Type B pancreatic cell (in vitro differentiated cells): ENCODE data around the gene KPNB1. TPM values are rescaled to one million over a fixed set of nuclear protein-coding genes. Genes with fewer than 3 reads are reported as not detected.

Experiments used
- DNase-seq: peaks from one replicate; pipeline ENCODE4 v3.0.0; 2021; ENCODE audit warnings: mixed read lengths; ENCODE audit not compliant: unreplicated experiment; ENCODE audit errors: extremely low spot score
- H3K27ac Mint-ChIP-seq: 2 replicates; pipeline ENCODE4 v1.8.0; 2021; ENCODE audit warnings: mild to moderate bottlenecking, mixed read lengths
- H3K27me3 Mint-ChIP-seq: 2 replicates; pipeline ENCODE4 v1.8.0; 2021; ENCODE audit warnings: mixed read lengths
- H3K36me3 Mint-ChIP-seq: 2 replicates; pipeline ENCODE4 v1.8.0; 2021; ENCODE audit warnings: mixed read lengths
- H3K4me1 Mint-ChIP-seq: one replicate; pipeline ENCODE4 v1.8.0; 2021; ENCODE audit warnings: mixed read lengths; ENCODE audit not compliant: unreplicated experiment
- H3K4me3 Mint-ChIP-seq: 2 replicates; pipeline ENCODE4 v1.8.0; 2021; ENCODE audit warnings: mild to moderate bottlenecking, mixed read lengths
- H3K9me3 Mint-ChIP-seq: 2 replicates; pipeline ENCODE4 v1.8.0; 2021; ENCODE audit warnings: mixed read lengths
- total RNA-seq: library from RNA; stranded (reverse); gene quantifications from 2 replicates; pipeline ENCODE4 v1.2.1, GENCODE V29; 2021; ENCODE audit warnings: low replicate concordance
- TF ChIP-seq, protein P1 (sequence below): fragments of 200-600 bp; sonication (generic); conservative IDR thresholded peaks from 2 replicates; pipeline ENCODE4 v1.5.0; 2021; ENCODE audit warnings: antibody characterized with exemption, mild to moderate bottlenecking

Gene KPNB1
- total RNA-seq, 1 donor from 2014 or later: 372 TPM

DNA sequence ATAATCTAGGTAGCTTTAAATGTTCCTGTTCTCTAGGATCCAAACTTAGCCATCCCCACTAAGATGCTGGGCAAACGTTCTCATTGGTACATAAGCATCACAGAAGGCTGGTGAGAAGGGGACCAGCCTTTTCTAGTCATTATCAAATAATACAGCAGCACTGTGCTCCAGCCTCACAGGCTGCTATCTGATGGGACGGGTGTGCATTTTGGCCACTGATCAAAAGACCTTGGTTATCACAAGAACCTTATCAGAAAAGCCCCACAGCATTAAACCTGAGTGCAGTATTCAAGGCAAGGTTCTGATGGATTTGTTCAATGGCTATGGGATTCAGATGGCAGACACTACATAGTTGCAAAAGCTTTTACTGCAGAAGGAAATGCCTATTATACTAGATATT lies 19.1 kb upstream of the KPNB1 start:
- Mint-ChIP-seq H3K9me3 (no peaks in the 10 kb centered on the region), H3K27ac (no peak overlapping the region), H3K4me3 (no peak overlapping the region), H3K36me3 (peaks cover 10% of the 10 kb centered on the region), H3K27me3 (no peaks in the 10 kb centered on the region), H3K4me1 (peaks cover 4% of the 10 kb centered on the region)
- no peak for DNase-seq
- TF ChIP-seq, protein P1, sequence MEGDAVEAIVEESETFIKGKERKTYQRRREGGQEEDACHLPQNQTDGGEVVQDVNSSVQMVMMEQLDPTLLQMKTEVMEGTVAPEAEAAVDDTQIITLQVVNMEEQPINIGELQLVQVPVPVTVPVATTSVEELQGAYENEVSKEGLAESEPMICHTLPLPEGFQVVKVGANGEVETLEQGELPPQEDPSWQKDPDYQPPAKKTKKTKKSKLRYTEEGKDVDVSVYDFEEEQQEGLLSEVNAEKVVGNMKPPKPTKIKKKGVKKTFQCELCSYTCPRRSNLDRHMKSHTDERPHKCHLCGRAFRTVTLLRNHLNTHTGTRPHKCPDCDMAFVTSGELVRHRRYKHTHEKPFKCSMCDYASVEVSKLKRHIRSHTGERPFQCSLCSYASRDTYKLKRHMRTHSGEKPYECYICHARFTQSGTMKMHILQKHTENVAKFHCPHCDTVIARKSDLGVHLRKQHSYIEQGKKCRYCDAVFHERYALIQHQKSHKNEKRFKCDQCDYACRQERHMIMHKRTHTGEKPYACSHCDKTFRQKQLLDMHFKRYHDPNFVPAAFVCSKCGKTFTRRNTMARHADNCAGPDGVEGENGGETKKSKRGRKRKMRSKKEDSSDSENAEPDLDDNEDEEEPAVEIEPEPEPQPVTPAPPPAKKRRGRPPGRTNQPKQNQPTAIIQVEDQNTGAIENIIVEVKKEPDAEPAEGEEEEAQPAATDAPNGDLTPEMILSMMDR: no peak

DNA sequence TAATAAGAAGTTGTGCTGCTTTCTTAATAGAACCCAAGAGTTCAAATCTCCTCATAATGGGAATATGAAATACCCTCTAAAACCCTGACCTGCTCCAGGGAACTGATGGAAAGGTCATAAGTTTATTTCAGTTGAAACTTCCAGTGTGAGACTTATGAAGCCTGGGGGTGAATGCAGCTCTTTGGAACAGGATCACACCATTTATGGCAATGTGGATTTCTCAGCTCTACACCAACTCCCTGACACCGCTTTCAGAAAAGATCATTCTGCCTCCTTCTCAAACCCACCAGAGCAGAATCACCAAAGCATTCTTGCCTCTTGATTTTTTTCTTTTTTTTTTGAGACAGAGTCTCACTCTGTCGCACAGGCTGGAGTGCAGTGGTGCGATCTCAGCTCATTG lies 16.7 kb upstream of the KPNB1 start:
- TF ChIP-seq, protein P1: no peak
- Mint-ChIP-seq H3K27ac (peak overlapping the region; percentile 36), H3K4me1 (peaks cover 4% of the 10 kb centered on the region), H3K27me3 (no peaks in the 10 kb centered on the region), H3K4me3 (no peak overlapping the region), H3K36me3 (peaks cover 9% of the 10 kb centered on the region), H3K9me3 (no peaks in the 10 kb centered on the region)
- DNase-seq: no peak

DNA sequence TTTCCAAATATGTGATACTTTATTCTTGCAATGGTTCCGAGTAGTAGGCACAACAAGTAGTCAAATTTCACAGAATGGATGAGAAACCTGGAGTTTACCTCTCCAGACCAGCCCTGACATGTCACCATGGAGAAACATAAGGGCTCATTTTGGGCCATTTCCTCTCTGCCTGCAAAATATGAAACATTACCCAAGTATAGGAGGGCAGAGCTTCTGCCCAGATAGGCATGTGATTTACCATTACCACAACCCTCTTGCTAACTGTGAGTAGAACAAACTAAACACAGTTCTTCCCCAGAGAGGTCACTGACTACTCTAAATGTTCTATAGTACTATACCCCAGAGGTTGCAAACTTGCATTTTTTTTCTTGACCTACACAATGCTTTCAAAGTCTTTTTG lies 15.7 kb upstream of the KPNB1 start:
- H3K4me1 Mint-ChIP-seq: peaks cover 4% of the 10 kb centered on the region
- TF ChIP-seq, protein P1: no peak
- DNase-seq: no peak
- peaks cover 9% of the 10 kb centered on the region for H3K36me3 Mint-ChIP-seq
- no peaks in the 10 kb centered on the region for H3K27me3 Mint-ChIP-seq
- no peaks in the 10 kb centered on the region for H3K9me3 Mint-ChIP-seq
- no peak overlapping the region for H3K4me3 Mint-ChIP-seq
- no peak overlapping the region for H3K27ac Mint-ChIP-seq

DNA sequence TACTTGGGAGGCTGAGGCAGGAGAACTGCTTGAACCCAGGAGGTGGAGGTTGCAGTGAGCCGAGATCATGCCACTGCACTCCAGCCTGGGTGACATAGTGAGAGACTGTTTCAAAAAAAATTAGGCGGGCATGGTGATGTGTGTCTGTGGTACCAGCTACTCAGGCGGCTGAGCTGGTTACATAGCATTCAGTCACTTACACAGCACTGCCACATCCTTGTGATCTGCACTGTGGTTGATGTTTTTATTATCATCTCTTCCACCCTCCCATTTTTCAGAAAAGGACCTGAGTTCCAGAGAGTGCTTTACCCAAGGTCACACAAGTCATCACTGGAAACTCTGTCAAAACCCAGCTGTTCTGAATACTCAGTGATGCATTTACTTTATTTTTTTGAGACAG lies 14.8 kb upstream of the KPNB1 start:
- TF ChIP-seq, protein P1: no peak
- no peak for DNase-seq
- peaks cover 4% of the 10 kb centered on the region for H3K4me1 Mint-ChIP-seq
- H3K27ac Mint-ChIP-seq: no peak overlapping the region
- no peaks in the 10 kb centered on the region for H3K9me3 Mint-ChIP-seq
- H3K27me3 Mint-ChIP-seq: no peaks in the 10 kb centered on the region
- H3K36me3 Mint-ChIP-seq: peaks cover 9% of the 10 kb centered on the region
- H3K4me3 Mint-ChIP-seq: no peak overlapping the region

DNA sequence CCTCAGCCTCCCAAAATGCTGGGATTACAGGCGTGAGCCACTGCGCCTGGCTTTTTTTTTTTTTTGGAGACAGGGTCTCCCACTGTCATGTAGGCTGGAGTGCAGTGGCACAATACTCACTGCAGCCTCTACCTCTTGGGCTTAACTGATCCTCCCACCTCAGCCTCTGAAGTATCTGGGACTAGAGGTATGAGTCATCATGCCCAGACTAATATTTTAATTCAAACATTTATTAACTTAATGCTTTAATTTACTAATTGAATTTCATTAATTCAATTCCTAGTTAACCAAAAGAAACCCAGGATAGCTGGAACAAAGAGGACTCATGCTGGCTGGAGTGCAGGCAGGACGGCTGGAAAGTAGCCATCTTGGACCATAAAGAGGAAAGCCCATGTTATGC lies 14.0 kb upstream of the KPNB1 start:
- no peak overlapping the region for H3K4me3 Mint-ChIP-seq
- H3K27ac Mint-ChIP-seq: no peak overlapping the region
- no peaks in the 10 kb centered on the region for H3K9me3 Mint-ChIP-seq
- H3K27me3 Mint-ChIP-seq: no peaks in the 10 kb centered on the region
- peaks cover 4% of the 10 kb centered on the region for H3K4me1 Mint-ChIP-seq
- peaks cover 9% of the 10 kb centered on the region for H3K36me3 Mint-ChIP-seq
- TF ChIP-seq, protein P1: no peak
- DNase-seq: no peak
